Upper lobe of left lung (tissue), 6 donors: Measurements from ENCODE around the gene NAA50. TPM values are rescaled to one million over a fixed set of nuclear protein-coding genes. Genes with fewer than 3 reads are reported as not detected.

Experiments used
- ATAC-seq, 2 donors: fragments of 200-7000 bp; cut with Tn5 transposase; one replicate each; pipeline ENCODE4 v1.9.1; 2022; ENCODE audit warnings: mild to moderate bottlenecking in 2 of 2, moderate library complexity in 2 of 2; ENCODE audit not compliant: low FRiP score in 2 of 2
- DNase-seq, 2 donors: peaks; one replicate each; pipeline ENCODE4 v3.0.0-alpha.2; 2019 to 2020
- H3K27ac ChIP-seq, 4 donors: fragments of 200-600 bp; sonication (generic); one replicate each; pipeline ENCODE4 v1.5.1; 2016 to 2019
- H3K27me3 ChIP-seq, 4 donors: fragments of 200-600 bp; sonication (generic); one replicate each; pipeline ENCODE4 v1.5.1; 2017 to 2019
- H3K36me3 ChIP-seq, 4 donors: fragments of 200-600 bp; sonication (generic); one replicate each; pipeline ENCODE4 v1.5.1; 2016 to 2019
- H3K4me1 ChIP-seq, 4 donors: fragments of 200-600 bp; sonication (generic); one replicate each; pipeline ENCODE4 v1.5.1; 2018 to 2019
- H3K4me3 ChIP-seq, 4 donors: fragments of 200-600 bp; sonication (generic); one replicate each; pipeline ENCODE4 v1.5.1; 2017 to 2019; ENCODE audit warnings: mild to moderate bottlenecking in 2 of 4, moderate library complexity in 1 of 4
- H3K9me3 ChIP-seq, 4 donors: fragments of 200-600 bp; sonication (generic); one replicate each; pipeline ENCODE4 v1.5.1; 2018 to 2019
- CTCF ChIP-seq, 6 experiments: fragments of 450-650 bp in 4 of 6; fragments of 200-600 bp in 2 of 6; sonication (generic) in 2 of 6; IDR thresholded peaks; one replicate each; pipeline ENCODE4 v1.5.1; 2016 to 2019; ENCODE audit warnings: antibody characterized with exemption in 6 of 6
- EP300 ChIP-seq, 4 donors: sonication (generic); formaldehyde crosslinking; IDR thresholded peaks; one replicate each; pipeline ENCODE4 v1.5.1; 2017; ENCODE audit warnings: antibody characterized with exemption in 4 of 4, control low read depth in 2 of 4
- POLR2A ChIP-seq, 4 donors: fragments of 450-650 bp; IDR thresholded peaks; one replicate each; pipeline ENCODE4 v1.5.1; 2016 to 2017; ENCODE audit warnings: antibody characterized with exemption in 4 of 4, mild to moderate bottlenecking in 2 of 4
- POLR2AphosphoS5 ChIP-seq, 2 donors: sonication (generic); formaldehyde crosslinking; IDR thresholded peaks; one replicate each; pipeline ENCODE4 v1.5.1; 2017; ENCODE audit warnings: antibody characterized with exemption in 2 of 2
- WGBS, 2 donors: methylation state at CpG; one replicate each; pipeline ENCODE4 v1.1.5; 2017 to 2018; 5-methylcytosine and 5-hydroxymethylcytosine counted together
- total RNA-seq, 6 donors: library from RNA; depleted of rRNA in 4 of 6; stranded (reverse); fragments of >200 nt in 4 of 6; gene quantifications; one replicate each; pipeline versions ENCODE4 v1.1.0 to v1.2.1, GENCODE V29; 2016 to 2021
- donor health status: DM: no; HTN: no; CAD: no; lungs with moderate emphysema.
- donor health status: DM: no; HTN: yes; CAD: no; lungs with severe emphysema.

Gene NAA50
- total RNA-seq, 6 donors from 2014 or later = 75.7 to 187 (median 84.9) TPM

DNA sequence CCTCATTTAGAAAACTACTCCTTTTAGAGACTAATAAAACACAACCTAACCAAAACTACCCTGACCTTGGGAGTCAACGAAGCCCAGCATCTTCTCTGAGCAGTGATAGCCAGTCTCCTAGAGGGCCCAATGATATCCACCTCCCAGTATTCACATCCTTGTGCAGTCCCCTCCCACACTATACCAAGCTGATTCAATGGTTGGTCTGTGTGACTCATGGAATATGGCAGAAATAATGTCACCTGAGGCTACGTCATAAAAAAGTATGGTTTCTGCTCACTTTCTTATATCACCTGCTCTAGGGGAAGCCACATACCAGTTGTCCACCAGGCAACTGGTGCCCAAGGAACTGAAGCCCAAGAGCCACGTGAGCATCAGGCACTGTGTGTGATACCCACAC, 28.2 kb downstream of the NAA50 start:
- DNase-seq (no peak), ATAC-seq (no peak)
- WGBS, 2 donors = 88 to 98% methylated on average over 2 to 3 of the region's 3 CpGs
- Histone ChIP-seq H3K4me3 (no peak overlapping the region), H3K36me3 (peaks cover 0 to 33% (median 10%) of the 10 kb centered on the region in 4 donors), H3K27ac (no peak overlapping the region), H3K4me1 (peaks cover 0 to 8% (median 1%) of the 10 kb centered on the region in 4 donors), H3K9me3 (no peaks in the 10 kb centered on the region), H3K27me3 (no peaks in the 10 kb centered on the region)
- TF ChIP-seq EP300 (IDR thresholded peaks at IDR 0.05) = no peak
- no peak for TF ChIP-seq CTCF (IDR thresholded peaks at IDR 0.05)
- TF ChIP-seq POLR2AphosphoS5 (IDR thresholded peaks at IDR 0.05) = no peak
- TF ChIP-seq POLR2A (IDR thresholded peaks at IDR 0.05) = no peak

DNA sequence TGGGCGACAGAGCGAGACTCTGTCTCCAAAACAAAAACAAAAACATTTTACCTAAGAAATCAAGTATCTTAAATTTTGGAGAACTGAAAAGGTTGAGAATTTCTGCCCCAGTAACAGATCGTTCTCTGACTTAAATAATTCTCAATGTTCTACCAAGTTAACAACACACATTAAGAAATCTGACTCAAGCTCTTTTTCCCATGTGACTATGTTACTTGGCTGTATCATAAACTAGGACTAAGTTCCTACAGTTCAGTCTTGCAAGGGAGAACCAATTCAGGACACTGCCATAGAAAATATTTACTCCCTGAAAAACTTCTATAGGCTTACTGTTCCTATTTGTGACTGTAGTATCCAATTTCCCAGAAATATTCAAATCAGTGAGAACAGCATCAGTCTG, 28.7 kb downstream of the NAA50 start:
- no peak overlapping the region for H3K4me3 ChIP-seq
- 94 to 98% methylated on average over 3 of the region's 3 CpGs for WGBS, 2 donors
- DNase-seq (no peak), ATAC-seq (no peak)
- no peaks in the 10 kb centered on the region for H3K9me3 ChIP-seq
- peaks cover 0 to 28% (median 10%) of the 10 kb centered on the region in 4 donors for H3K36me3 ChIP-seq
- H3K4me1 ChIP-seq = peaks cover 0 to 8% (median 1%) of the 10 kb centered on the region in 4 donors
- TF ChIP-seq CTCF (IDR thresholded peaks at IDR 0.05) (no peak), POLR2A (IDR thresholded peaks at IDR 0.05) (no peak), POLR2AphosphoS5 (IDR thresholded peaks at IDR 0.05) (no peak), EP300 (IDR thresholded peaks at IDR 0.05) (no peak)
- no peak overlapping the region for H3K27ac ChIP-seq
- no peaks in the 10 kb centered on the region for H3K27me3 ChIP-seq

DNA sequence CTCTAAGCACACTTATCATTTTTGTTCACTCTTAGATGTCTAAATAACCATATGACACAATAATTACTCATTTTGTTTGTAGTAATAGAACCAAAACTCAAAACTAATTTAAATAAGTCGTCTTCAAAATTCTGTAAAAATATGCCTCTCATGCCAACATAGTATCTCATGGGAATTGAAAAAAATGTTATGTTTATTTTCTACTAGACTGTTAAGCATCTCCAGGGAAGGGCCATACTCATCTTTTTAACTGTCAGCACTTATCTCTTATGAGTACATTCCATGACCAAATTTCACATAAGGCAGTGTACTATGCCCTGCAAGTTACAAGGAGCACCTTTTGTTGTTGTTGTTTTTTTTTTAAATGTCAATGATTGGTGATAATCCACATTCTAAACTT, 31.3 kb downstream of the NAA50 start:
- no peak for DNase-seq
- no peak overlapping the region for H3K27ac ChIP-seq
- TF ChIP-seq POLR2AphosphoS5 (IDR thresholded peaks at IDR 0.05) (no peak), CTCF (IDR thresholded peaks at IDR 0.05) (no peak), POLR2A (IDR thresholded peaks at IDR 0.05) (no peak), EP300 (IDR thresholded peaks at IDR 0.05) (no peak)
- WGBS, 2 donors = 68 to 91% methylated on average over 1 of the region's 1 CpG
- H3K4me1 ChIP-seq = peaks cover 0 to 8% (median 1%) of the 10 kb centered on the region in 4 donors
- H3K36me3 ChIP-seq = peaks cover 0 to 2% (median 0%) of the 10 kb centered on the region in 4 donors
- no peak overlapping the region for H3K4me3 ChIP-seq
- H3K9me3 ChIP-seq = no peaks in the 10 kb centered on the region
- no peak for ATAC-seq
- H3K27me3 ChIP-seq = no peaks in the 10 kb centered on the region

GRCh38 chr3:113712129-113712528, 33.9 kb downstream of the NAA50 start:
- no peaks in the 10 kb centered on the region for H3K9me3 ChIP-seq
- WGBS, 2 donors = 44 to 47% methylated on average over 3 of the region's 3 CpGs

More at GRCh38 chr3:113712129-113712528, 33.9 kb downstream of the NAA50 start:
- TF ChIP-seq POLR2A (IDR thresholded peaks at IDR 0.05) (no peak), POLR2AphosphoS5 (IDR thresholded peaks at IDR 0.05) (no peak), CTCF (IDR thresholded peaks at IDR 0.05) (no peak), EP300 (IDR thresholded peaks at IDR 0.05) (no peak)
- H3K27ac ChIP-seq = no peak overlapping the region
- no peaks in the 10 kb centered on the region for H3K4me1 ChIP-seq
- H3K4me3 ChIP-seq = no peak overlapping the region
- H3K36me3 ChIP-seq = no peaks in the 10 kb centered on the region
- DNase-seq = no peak
- no peaks in the 10 kb centered on the region for H3K27me3 ChIP-seq
- ATAC-seq = no peak
